ENCODE results near the gene CADM1.

Gene CADM1

DNA sequence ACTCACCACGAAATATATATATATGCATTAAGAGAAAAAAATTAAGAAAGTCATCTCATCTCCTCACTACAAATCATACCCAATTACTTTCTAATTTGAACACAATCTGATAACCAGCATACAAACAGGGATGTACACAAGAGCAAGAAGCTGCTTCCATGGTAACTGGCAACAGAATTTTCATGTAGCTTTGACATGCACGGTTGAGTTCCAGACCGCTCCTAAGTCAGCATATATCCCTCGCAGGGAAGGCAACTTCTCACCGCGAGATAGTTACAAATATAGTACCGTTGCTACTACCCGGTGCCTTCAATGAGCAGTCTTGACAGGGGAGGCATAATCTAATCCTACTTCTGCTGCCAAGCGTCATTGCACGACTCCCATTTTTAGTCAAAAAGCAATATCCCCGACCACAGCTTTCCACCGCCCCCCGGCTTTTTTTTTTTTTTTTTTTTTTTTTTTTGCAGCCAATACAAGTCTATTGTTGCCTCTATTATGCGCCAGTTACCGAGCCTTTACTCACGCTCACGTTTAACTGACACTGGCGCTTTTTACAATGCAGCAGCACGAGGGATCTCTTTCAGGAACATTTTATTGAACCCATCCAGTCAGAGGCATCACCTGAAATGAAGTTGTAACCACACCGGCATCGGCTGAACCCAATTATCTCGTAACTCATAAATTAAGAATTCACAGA lies 2.2 kb downstream of the CADM1 start:
- no peaks in the 10 kb centered on the region for H3K36me3 ChIP-seq
- no peak overlapping the region for H3K4me3 ChIP-seq (ENCODE audit: low read depth in 1 of 2, low read length in 1 of 2)
- H3K9me3 ChIP-seq = no peaks in the 10 kb centered on the region
- TF ChIP-seq CTCF (IDR thresholded peaks at IDR 0.05) = no peak
- peaks cover 98% of the 10 kb centered on the region for H3K27me3 ChIP-seq
- no peak overlapping the region for H3K27ac ChIP-seq
- peaks cover 0 to 9% of the 10 kb centered on the region in 2 experiments for H3K4me1 ChIP-seq (ENCODE audit: control insufficient read depth in 1 of 2, insufficient read depth in 1 of 2, low read depth in 1 of 2, low read length in 1 of 2)

DNA sequence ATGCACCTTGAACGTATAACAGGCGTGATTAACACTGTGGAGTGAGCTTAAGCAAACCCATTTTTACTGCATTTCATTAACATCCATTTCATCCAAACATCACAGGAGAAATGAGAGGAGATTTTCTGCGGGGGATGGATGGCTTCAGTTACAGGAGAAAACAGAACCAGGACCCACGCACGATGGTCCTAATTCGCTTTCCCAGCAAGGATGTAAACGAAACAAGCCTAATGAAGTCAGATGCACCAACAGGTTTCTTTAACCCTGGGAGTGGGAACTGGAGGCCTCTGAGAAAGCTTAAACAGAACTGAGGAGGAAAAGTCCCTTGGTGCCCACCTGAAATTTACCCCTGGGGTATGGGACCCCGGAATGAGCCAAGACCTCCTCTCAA lies 2.7 kb downstream of the CADM1 start:
- Histone ChIP-seq H3K4me3 (ENCODE audit: low read depth in 1 of 2, low read length in 1 of 2) (no peak overlapping the region), H3K36me3 (no peaks in the 10 kb centered on the region), H3K27ac (no peak overlapping the region), H3K27me3 (peaks cover 98% of the 10 kb centered on the region), H3K9me3 (no peaks in the 10 kb centered on the region), H3K4me1 (ENCODE audit: control insufficient read depth in 1 of 2, insufficient read depth in 1 of 2, low read depth in 1 of 2, low read length in 1 of 2) (peaks cover 0 to 9% of the 10 kb centered on the region in 2 experiments)
- no peak for TF ChIP-seq CTCF (IDR thresholded peaks at IDR 0.05)

GRCh38 chr11:115500547-115501501 lies 3.4 kb downstream of the CADM1 start:
- Histone ChIP-seq H3K27me3 (peaks cover 98% of the 10 kb centered on the region), H3K27ac (no peak overlapping the region), H3K36me3 (no peaks in the 10 kb centered on the region), H3K4me1 (ENCODE audit: control insufficient read depth in 1 of 2, insufficient read depth in 1 of 2, low read depth in 1 of 2, low read length in 1 of 2) (peaks cover 0 to 9% of the 10 kb centered on the region in 2 experiments), H3K9me3 (no peaks in the 10 kb centered on the region), H3K4me3 (ENCODE audit: low read depth in 1 of 2, low read length in 1 of 2) (no peak overlapping the region)
- TF ChIP-seq CTCF (IDR thresholded peaks at IDR 0.05) = no peak

DNA sequence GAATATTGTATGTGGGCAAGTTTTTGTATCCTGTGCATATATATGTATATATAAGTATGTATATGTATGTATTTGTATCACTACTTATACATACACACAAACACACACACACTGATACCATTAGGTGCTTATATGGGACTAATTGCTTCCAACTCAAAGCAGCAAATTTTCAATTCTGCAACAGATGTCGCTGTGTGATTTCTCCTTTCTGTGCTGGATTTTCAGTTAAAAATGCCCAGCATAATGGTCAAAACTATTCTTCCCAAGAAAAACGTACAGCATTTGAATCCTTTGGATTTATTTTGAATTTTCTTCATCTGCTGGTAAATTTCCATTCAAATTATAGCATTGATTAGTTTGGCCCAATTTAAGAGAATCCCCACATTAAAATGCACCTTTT lies 4.3 kb downstream of the CADM1 start:
- Histone ChIP-seq H3K9me3 (no peaks in the 10 kb centered on the region), H3K4me3 (ENCODE audit: low read depth in 1 of 2, low read length in 1 of 2) (no peak overlapping the region), H3K27ac (no peak overlapping the region), H3K4me1 (ENCODE audit: control insufficient read depth in 1 of 2, insufficient read depth in 1 of 2, low read depth in 1 of 2, low read length in 1 of 2) (peaks cover 0 to 9% of the 10 kb centered on the region in 2 experiments), H3K36me3 (no peaks in the 10 kb centered on the region), H3K27me3 (peaks cover 97% of the 10 kb centered on the region)
- TF ChIP-seq CTCF (IDR thresholded peaks at IDR 0.05) = no peak

DNA sequence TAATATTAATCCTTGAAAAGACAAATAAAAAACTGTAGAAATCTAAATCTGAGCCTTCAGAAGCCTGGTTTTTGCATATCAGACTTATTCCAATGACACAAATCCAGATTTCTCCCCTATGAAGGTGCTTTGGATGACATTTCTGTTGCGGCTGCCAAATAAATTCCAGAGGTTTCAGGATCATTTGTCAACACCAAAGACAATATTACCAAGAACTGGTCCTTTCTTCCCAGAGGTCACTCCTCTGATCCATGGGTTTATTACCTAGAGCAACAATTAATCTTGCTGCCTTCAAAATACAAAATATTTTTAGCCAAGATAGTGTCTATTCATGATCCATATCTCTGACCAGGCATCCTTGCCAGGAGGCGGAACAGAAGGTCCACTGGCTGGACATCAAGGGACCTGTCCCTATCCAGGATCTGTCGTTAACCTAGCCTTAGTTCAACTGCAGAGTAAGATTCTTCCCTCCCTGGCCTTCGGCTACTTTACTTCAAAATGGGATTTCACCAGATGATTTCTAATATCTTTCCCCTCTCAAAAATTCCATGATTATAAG lies 4.9 kb downstream of the CADM1 start:
- H3K4me3 ChIP-seq (ENCODE audit: low read depth in 1 of 2, low read length in 1 of 2) = no peak overlapping the region
- H3K36me3 ChIP-seq = no peaks in the 10 kb centered on the region
- H3K27ac ChIP-seq = no peak overlapping the region
- H3K4me1 ChIP-seq (ENCODE audit: control insufficient read depth in 1 of 2, insufficient read depth in 1 of 2, low read depth in 1 of 2, low read length in 1 of 2) = peaks cover 0 to 5% of the 10 kb centered on the region in 2 experiments
- no peaks in the 10 kb centered on the region for H3K9me3 ChIP-seq
- TF ChIP-seq CTCF (IDR thresholded peaks at IDR 0.05) = no peak
- H3K27me3 ChIP-seq = peaks cover 96% of the 10 kb centered on the region
